HG02885 (cell line): ENCODE data around the gene KIAA1755.

Source experiments
- ATAC-seq: cut with Tn5 transposase; IDR thresholded peaks from one replicate; pipeline ENCODE4 v1.9.1; 2021; ENCODE audit warnings: mild to moderate bottlenecking; ENCODE audit not compliant: unreplicated experiment, poor library complexity

KIAA1755 gene

DNA sequence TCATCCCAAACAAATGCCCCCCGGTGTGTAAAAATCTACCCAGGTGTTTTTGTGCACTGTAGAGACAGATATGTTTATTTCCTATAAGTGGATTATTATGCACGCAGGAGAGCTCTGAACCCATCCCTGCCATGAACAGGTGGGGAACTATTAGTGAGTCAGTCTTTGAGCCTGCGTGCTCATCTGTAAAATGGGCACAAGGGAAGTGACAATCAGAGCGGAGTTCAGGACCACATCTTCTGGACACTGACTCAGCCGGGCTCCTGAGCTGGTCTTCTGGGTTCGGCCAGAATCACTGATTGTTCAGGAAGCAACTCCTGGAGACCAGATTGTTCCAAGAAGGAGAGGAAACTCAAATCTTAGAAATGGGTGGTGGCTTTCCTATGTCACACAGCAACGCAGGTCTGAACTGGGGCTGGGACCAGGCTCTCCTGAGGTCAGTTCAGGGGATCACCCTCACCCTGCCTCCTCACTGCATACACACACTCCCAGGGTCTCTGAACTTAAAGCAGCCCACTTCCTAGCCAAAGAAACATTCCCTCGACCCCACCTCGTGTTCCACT, 68.1 kb downstream of the KIAA1755 start:
- ATAC-seq: no peak

DNA sequence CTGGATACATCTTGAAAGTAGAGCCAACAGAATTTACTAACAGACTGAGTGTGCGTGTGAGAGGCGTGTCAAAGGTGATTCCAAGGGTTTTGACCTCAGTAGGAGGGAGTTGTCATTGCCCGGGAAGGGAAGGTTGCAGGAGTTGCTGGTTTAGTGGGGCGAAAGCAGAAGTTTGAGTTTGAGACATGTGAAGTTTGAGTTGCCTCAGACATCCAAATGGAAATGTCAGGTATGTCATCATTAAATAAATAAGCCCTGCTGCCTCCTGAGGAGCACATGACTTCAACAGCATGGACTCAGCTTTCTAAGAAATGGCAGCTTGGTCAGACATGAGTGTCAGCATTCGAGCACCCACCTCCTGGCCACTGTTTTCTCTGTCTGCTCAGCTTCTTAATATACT, 68.9 kb downstream of the KIAA1755 start:
- no peak for ATAC-seq

DNA sequence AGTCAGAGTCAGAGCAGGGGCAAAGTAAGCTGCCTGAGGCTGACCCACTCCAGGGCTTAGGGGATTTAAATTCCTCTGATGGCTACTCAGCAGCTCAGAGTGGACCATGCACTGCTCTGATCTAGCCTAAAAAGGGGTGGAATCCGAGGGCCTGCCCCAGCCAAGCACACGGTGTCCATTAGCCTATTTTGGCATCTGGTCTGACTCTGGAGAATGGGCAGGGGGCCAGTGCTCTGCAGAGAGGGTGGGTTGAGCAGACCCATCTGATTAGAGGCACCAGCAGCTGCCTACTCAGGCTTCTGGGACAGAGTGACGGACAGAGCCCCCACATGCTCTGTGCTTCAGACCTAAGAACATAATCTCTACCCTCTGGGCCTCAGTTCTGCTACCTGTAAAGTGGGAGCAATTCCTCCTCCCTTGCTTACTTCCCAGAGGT, 69.6 kb downstream of the KIAA1755 start:
- no peak for ATAC-seq

DNA sequence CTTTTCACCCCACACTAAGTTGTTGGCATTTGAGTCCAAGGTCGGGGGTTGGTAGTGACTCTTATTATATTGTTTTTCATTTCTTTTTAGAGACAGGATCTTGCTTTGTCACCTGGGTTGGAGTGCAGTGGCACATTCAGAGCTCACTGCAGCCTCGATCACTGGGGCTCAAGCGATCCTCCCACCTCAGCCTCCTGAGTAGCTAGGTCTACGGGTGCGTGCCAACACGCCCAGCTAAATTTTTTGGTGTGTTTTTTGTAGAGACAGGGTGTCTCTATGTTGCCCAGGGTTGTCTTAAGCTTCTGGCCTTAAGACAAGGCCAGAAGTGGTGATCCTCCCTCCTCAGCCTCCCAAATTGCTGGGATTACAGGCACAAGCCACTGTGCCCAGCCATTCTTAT, 70.4 kb downstream of the KIAA1755 start:
- no peak for ATAC-seq

DNA sequence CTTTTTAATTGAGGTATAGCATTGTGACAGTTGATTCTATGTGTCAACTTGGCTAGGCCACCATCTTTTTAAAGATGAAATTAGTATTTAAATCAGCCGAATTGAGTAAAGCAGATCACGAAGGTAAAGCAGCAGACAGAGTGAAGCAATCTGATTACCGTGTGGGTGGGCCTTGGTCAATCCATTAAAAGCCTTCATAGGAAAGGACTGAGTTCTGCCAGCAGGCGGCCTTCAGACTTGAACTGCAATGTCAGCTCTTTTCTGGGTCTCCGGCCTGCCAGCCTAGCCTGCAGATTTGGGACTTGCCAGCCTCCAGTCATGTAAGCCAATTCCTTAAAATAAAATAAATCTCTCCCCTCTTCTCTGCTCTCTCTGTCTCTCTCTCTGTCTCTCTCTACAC, 73.0 kb downstream of the KIAA1755 start:
- ATAC-seq: no peak

DNA sequence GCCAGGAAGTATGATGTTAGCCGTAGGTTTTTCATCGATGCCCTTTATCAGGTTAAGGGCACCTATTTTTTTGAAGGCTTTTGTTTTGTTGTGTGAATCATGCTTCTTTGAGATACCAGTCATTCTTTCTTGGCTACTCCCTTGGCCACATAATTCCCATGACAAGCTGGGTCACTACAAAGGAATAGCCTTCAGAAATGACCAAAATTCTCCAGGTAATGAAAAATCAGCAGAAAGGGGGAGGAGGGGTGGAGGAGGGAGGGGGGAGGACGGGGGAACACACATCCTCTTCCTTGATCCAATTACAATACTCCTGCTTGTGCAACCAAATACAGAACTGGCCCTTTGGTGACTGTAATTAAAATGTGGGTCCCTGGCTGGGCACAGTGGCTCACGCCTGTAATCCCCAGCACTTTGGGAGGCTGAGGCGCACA, 73.7 kb downstream of the KIAA1755 start:
- no peak for ATAC-seq

DNA sequence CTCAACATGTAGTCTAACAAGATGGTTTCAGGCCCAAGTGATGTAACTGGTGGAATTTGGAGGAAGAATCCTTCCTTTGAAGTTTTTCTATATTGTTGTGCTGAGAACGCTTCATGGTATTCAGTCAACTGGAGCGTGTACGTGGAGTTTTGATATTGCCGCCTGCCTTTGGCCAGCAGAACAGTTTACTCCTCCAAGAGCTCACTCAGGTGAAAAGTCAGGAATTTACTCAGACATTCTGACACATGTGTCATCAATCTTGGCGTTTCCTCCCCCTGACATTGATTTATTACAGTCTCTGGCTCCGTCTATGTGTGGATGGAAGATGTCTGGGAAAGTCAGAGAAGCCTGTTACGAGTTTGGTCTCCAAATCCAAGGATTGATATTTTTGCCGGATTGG, 76.4 kb downstream of the KIAA1755 start:
- ATAC-seq: no peak

DNA sequence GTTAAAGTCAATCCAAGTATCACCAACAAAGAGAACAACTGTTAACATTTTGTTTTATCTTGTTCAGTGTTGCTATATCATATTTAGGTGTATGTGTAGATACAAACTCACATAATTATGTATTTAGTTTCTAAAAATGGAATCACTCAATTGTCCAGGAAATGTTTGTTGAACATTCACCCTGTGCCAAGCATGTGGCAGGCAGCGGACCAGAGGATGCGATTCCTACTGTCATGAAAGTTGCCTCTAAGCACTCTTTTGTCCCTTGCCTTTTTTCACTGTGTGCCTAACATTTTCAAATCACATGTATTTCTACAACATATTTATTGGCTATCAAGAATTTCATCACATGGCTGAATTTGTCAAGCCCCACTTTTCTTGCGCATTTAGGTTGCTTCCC, 78.6 kb downstream of the KIAA1755 start:
- no peak for ATAC-seq

DNA sequence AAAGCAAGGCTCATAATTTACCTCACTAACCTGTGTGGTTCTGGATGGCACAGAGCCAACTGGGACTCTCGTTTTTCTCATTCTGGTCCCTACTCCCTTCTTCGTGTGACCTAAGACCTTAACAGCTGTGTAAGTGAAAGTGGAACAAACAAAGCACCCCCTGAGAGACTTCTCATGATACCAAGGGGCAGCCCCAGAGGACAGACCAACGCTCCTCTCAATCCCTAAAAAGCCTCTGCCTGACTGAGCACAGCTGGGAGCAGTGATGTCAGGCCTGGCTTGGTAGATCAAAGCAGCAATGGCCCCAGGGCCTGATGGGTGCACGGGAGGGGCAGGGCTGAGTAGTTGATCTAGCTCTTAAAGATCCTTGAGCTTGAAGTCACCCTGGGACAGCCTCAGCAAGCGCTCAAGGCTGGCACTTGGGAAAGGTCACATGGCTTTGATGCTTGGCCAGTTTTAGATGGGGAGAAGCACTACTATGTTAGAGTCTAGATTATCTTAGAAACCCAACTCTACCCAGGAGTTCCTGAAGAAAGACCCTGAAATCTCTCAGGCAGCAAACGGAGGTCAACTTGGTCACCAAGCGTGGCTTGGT, 79.2 kb downstream of the KIAA1755 start:
- ATAC-seq: no peak

DNA sequence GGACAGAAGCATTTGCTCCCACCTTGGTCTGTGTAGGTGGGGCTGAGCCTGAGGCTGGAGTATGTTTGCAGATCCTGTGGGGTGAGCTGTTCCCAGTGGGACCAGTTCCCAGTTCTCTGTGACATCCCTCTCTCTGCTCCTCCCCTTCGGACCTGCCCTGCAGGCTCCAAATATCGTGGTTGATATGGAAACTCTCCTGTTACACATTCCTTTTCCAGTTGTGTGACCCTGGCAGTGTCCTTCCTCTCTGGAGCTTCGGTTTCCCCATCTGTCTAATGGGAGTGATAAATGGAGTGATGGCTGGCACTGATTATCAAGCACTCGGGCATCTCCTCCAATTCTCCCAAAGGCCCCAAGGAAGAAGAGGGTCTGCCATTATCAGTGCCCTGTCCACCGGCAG, 79.8 kb downstream of the KIAA1755 start:
- no peak for ATAC-seq

DNA sequence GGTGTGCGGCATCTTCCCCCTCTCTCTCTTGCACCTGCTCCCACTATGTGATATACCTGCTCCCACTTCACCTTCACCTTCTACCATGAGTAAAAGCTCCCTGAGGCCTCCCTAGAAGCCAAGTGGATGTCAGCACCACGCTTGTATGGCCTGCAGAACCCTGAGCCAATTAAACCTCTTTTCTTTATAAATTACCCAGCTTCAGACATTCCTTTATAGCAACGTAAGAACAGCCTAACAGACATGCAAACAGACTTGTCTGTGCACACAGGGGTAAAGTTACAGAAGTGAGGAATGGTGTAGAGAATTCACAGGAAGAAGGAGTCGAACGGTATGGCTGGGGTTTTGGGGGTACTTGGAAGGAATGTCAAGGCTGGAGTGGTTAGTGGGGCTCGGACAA, 80.7 kb downstream of the KIAA1755 start:
- ATAC-seq: no peak

DNA sequence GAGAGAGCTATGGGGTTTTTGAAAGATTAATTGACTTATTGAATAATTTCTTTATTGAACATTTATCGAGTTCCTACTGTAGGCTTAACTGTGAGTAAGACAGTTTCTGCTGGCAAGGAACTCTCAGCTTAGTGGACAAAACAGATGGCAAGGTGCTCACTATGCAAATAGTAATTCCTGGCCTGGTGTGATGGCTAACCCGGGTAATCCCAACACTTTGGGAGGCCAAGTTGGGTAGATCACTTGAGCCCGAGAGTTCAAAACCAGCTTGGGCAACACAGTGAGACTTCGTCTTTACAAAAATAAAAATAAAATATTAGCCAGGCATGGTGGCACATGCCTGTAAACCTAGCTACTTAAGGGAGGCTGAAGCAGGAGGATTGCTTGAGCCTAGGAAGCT, 82.0 kb downstream of the KIAA1755 start:
- ATAC-seq: no peak

DNA sequence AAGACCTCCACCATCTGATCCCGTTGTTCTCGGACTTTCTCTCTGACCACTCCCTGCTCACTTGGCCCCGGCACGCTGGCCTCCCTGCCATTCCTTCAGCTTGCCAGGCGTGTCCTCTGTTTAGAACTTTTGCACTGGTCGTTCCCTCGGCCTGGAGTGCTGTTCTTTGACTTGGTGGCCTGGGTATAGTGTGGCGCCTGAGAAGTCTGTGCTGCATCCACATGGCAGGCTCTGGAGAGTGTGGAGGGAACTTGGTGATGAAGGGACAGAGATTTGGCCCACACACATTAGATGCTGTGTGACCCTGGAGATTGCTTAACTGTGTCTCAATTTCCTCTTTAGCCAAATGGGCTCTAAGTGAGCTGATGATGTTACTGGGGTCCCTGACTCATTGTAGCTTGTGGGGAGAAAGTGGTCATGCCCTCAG, 82.5 kb downstream of the KIAA1755 start:
- ATAC-seq: no peak

DNA sequence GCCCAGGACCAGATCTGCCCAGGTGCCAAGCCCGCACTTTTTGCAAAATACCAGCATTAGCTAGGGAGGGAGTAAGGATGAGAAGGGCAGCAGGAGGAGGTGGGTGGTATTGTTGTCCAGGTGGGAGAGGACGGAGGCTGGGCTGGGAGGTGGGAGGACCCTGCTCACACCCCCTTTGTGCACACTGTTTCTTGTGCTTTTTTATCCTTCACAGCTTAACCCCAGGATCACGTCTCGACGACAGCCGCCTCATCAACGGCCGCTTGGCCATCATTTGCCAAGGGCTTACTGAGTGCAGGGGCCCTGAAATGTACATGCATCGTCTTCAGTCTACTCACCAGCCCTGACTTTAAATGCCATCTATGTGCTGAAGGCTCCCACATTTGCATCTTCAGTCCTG, 83.3 kb downstream of the KIAA1755 start:
- ATAC-seq: no peak

DNA sequence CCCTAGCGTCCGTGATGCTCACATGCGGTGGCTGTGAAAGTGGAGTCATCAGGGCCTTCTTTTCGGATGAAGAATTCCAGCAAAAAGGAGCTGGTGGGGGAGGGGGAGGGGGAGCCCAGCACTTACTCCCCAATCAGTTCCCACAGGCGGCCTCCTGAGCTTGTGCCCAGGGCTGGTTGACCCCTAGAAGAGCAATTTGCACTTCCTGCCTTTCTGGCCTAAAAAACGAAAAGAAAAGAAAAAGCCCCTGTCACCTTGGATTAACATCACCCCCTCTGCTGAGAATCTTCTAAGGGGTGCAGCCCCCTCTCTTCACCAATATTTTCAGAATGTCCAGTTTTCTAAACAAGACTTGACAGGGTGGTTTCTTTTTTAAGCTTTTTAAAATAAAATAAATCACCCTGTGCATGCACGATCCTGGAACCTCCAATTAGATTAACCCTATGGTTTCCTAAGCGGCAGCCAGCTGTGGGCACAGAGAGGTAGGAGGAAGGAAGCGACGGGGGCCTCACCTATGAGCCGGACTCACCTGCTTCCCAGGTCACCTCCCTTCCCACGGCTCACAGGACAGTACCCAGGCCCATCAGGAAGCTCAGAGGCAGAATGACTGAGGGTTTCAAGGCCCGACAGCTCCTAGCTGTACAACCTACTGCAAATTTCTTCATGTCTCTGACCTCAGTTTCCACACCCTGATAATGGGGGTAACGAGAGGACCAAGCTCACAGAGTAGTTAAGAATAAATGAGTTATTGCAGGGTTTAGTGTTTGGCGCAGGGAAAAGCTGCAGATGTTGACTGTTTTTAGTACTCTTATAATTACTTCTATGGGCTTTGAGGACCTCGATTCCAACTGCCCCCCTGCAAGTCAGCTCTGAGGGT, 85.0 kb downstream of the KIAA1755 start:
- ATAC-seq: no peak

DNA sequence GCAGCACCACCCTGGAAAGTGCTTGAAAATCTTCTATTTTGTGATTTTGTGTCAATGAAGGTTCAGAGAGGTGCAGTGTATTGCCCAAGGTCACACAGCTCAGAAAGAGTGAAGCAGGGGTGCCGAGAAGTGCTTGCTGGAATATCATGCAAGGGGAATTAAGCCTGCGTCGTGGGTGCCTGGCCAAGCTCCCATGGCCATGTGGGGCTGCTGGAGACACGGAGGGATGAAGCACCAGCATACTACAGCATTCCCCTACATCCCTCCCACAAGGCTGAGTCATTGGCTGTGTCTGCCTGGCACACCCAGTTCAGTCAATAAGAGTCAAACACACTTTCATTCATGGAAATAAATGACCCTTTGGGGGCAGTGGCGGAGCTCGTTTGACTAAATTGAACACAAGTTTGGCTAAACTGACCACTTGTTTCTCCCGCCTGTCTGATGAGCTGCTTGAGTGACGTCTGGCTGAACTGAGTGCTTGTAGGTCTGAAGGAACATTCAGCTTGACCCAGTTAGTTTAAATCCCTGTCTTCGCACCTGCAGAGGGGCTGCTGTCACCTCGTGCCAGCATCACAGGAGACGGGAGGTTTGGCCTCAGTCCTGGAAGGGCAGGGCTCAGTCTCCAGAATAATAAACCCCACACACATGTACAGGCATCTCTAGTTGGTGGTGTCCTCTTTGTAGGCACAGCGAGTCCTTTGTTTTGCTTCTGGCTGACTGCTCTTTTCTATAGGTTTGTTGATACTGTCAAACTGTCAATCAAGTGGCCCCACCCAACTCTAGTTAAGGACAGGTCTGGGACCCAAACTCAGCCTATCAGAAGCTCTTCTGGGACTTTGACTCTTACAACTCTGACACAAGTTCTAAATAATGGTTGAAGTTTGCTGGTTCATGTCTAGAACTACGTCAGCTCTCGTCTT, 87.0 kb downstream of the KIAA1755 start:
- ATAC-seq: no peak

DNA sequence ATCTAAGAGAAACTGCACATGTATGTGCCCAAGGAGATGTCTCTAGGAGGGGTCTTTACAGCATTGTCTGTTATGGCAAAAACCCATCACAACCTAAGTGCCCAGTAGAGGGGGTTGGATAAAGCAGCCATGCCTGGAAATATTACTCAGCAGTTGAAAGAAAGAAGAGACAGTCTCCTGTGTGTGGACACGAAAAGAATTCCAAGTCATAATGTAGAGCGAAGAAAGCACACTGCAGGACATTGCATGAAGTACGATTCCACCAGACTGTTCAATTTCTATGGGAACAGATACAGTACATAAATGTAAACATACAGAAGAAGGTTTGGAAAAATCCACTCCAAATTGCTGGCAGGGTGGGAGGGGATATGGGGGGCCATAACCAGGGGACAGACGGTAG, 88.1 kb downstream of the KIAA1755 start:
- ATAC-seq: no peak

DNA sequence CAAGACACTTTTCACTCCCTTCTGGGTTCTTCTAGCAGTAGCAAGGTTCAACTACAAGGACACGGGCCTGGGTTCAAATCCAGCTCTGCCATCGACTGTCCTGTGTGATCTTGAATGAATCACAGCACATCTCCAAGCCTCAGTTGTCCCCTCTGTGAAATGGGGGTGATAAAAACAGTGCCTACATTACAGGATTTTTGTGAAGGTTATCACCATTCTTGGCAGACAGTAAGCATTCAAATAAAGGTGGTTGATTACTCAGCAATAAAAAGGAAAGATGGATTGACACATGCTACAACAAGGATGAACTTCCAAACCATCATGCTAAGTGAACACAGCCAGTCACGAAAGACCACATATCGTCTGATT, 88.9 kb downstream of the KIAA1755 start:
- no peak for ATAC-seq

DNA sequence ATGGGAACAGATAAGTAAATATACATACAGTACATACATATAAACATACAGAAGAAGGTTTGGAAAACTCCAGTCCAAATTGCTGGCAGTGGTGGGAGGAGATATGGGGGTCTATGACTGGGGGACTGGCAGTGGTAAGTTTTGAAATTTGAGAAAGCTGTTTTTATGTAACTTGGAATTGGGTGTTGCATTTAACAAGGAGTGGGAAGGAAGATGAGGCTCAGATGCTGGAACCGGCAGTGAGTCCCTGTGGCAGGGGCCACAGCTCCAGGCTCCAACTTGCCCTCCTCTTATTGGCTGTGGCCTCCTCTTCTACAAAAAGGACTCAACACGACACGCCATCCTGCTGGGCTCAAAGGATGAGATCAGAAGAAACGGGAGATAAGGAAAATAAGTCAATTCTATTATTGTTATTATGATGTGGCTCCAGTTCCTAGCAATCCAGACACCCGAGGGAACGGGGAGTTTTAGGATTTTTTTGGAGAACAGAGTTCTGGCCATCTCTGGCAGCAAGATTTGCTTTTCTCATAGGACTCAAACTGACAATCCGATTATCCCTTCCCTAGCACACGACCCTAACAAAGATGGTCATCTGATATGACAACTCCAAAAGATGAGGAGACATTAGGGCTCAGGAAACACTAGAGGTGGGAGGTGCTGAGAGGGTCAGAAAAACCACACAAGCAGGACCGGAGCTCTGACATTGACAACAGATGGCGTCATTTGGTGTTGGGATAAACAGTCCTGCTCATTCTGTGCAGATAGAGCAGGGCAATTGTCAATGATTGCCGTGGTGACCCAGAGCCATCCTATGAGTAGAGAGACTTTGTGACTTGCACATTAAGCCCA, 89.5 kb downstream of the KIAA1755 start:
- no peak for ATAC-seq
